Endothelial cell of umbilical vein (primary cell): Measurements from ENCODE around the gene RBM33. TPM values are rescaled to one million over a fixed set of nuclear protein-coding genes. Genes with fewer than 3 reads are reported as not detected.

Experiments used
- BruUV-seq: library from RNA; stranded (reverse); fragments of 400-500 nt; replicated peaks from 2 replicates; lab custom pipeline; 2021; lab: Mats Ljungman, UMichigan
- CTCF ChIA-PET: fragments of 300-600, 350-600 bp; sonication (Branson Sonifier 250); formaldehyde crosslinking; loops from one replicate; lab custom pipeline; 2021; ENCODE audit warnings: antibody characterized with exemption, inconsistent platforms; lab: Charles Lee
- POLR2A ChIA-PET: fragments of 300-600, 350-600 bp; sonication (Branson Sonifier 250); formaldehyde crosslinking; loops from one replicate; lab custom pipeline; 2021; ENCODE audit warnings: antibody characterized with exemption, inconsistent platforms; lab: Charles Lee
- DNase-seq: peaks from one replicate; pipeline ENCODE4 v3.0.0-alpha.2; 2011; ENCODE audit warnings: low read depth, low spot score
- FAIRE-seq: peaks from 2 replicates; lab custom pipeline; 2011; peaks lifted over from hg19 to GRCh38; lab: Jason Lieb, UNC
- H2AFZ ChIP-seq: 2 replicates; pipeline ENCODE4 v1.6.0; 2012; ENCODE audit warnings: low read depth, low read length, control low read depth, inconsistent platforms
- H3K27ac ChIP-seq: 2 replicates; pipeline ENCODE4 v1.5.1; 2011; ENCODE audit warnings: low read depth, mild to moderate bottlenecking, control low read depth, low read length, moderate library complexity; ENCODE audit not compliant: insufficient read depth
- H3K27me3 ChIP-seq, 2 experiments: 2 replicates each; pipeline versions ENCODE4 v1.6.0 to v1.6.1; 2011; ENCODE audit warnings: low read length in 2 of 2, mixed read lengths in 1 of 2; ENCODE audit not compliant: control insufficient read depth in 2 of 2, insufficient read depth in 2 of 2
- H3K36me3 ChIP-seq, 2 experiments: 2 replicates in 1 of 2; 3 replicates in 1 of 2; pipeline ENCODE4 v1.5.1; 2011; ENCODE audit warnings: low read length in 2 of 2, mild to moderate bottlenecking in 1 of 2, moderate library complexity in 1 of 2; ENCODE audit not compliant: control insufficient read depth in 2 of 2, insufficient read depth in 2 of 2; ENCODE audit errors: extremely low read depth in 1 of 2
- H3K4me1 ChIP-seq: 3 replicates; pipeline ENCODE4 v1.5.1; 2011; ENCODE audit warnings: mild to moderate bottlenecking, low read length; ENCODE audit not compliant: control insufficient read depth, insufficient read depth; ENCODE audit errors: extremely low read depth
- H3K4me2 ChIP-seq: 2 replicates; pipeline ENCODE4 v1.6.1; 2011; ENCODE audit warnings: low read length, control low read depth, mixed read lengths; ENCODE audit not compliant: insufficient read depth
- H3K4me3 ChIP-seq, 3 experiments: fragments of 200-600 bp in 1 of 3; sonication (generic), shearing (Covaris generic) in 1 of 3; replicated peaks in 1 of 3; 2 replicates each; pipeline ENCODE4 v1.5.1; 2011 to 2016; ENCODE audit warnings: control low read depth in 3 of 3, low read length in 3 of 3, mild to moderate bottlenecking in 2 of 3, inconsistent platforms in 1 of 3, low read depth in 1 of 3, moderate library complexity in 1 of 3; ENCODE audit not compliant: insufficient read depth in 1 of 3
- H3K79me2 ChIP-seq: 2 replicates; pipeline ENCODE4 v1.6.0; 2012; ENCODE audit warnings: low read length, inconsistent platforms; ENCODE audit not compliant: control insufficient read depth, insufficient read depth
- H3K9ac ChIP-seq: replicated peaks from 2 replicates; pipeline ENCODE3; 2011; ENCODE audit warnings: low read length, control low read depth; ENCODE audit not compliant: insufficient read depth; ENCODE audit errors: extremely low read depth
- H3K9me1 ChIP-seq: replicated peaks from 3 replicates; pipeline ENCODE4 v1.6.0; 2011; ENCODE audit warnings: mild to moderate bottlenecking, low read length; ENCODE audit not compliant: control insufficient read depth, insufficient read depth; ENCODE audit errors: extremely low read depth
- H3K9me3 ChIP-seq: replicated peaks from 2 replicates; pipeline ENCODE4 v1.5.1; 2012; ENCODE audit warnings: low read length, inconsistent platforms; ENCODE audit not compliant: control insufficient read depth, insufficient read depth
- H4K20me1 ChIP-seq: replicated peaks from 2 replicates; pipeline ENCODE3; 2011; ENCODE audit warnings: mild to moderate bottlenecking, low read length; ENCODE audit not compliant: control insufficient read depth, insufficient read depth; ENCODE audit errors: extremely low read depth
- CTCF ChIP-seq, 2 donors: IDR thresholded peaks; 1 replicate in 1 of 2; 2 replicates in 1 of 2; pipeline ENCODE4 v1.5.1; 2011; ENCODE audit warnings: low read length in 2 of 2, mild to moderate bottlenecking in 2 of 2, moderate library complexity in 2 of 2, control low read depth in 1 of 2, inconsistent platforms in 1 of 2, low read depth in 1 of 2; ENCODE audit not compliant: insufficient read depth in 1 of 2; ENCODE audit errors: extremely low read depth in 1 of 2
- EZH2 ChIP-seq: IDR thresholded peaks from 2 replicates; pipeline ENCODE4 v1.6.1; 2012; ENCODE audit warnings: borderline replicate concordance, low read depth, mild to moderate bottlenecking, moderate library complexity, low read length, inconsistent platforms; ENCODE audit not compliant: severe bottlenecking
- FOS ChIP-seq: IDR thresholded peaks from 2 replicates; pipeline ENCODE4 v1.6.1; 2011; ENCODE audit warnings: mild to moderate bottlenecking, low read length, moderate library complexity, borderline replicate concordance; ENCODE audit not compliant: insufficient read depth
- GATA2 ChIP-seq: IDR thresholded peaks from 2 replicates; pipeline ENCODE4 v1.7.0; 2011; ENCODE audit warnings: low read depth, mild to moderate bottlenecking, moderate library complexity, mixed read lengths, low read length; ENCODE audit not compliant: insufficient read length, insufficient read depth
- JUN ChIP-seq: IDR thresholded peaks from 2 replicates; pipeline ENCODE4 v1.6.1; 2011; ENCODE audit warnings: borderline replicate concordance, low read depth; ENCODE audit not compliant: insufficient read length, insufficient read depth
- MYC ChIP-seq: IDR thresholded peaks from one replicate; pipeline ENCODE4 v1.6.1; 2011; ENCODE audit warnings: mild to moderate bottlenecking, low read depth, low read length
- POLR2A ChIP-seq: IDR thresholded peaks from 2 replicates; pipeline ENCODE4 v1.6.1; 2012; ENCODE audit warnings: low read depth, mild to moderate bottlenecking, control low read depth, low read length
- POLR2AphosphoS5 ChIP-seq: IDR thresholded peaks from 2 replicates; pipeline ENCODE4 v1.6.1; 2012; ENCODE audit warnings: low read depth, mild to moderate bottlenecking, control low read depth, low read length, moderate library complexity; ENCODE audit not compliant: insufficient read depth
- dilution Hi-C: fragments of 300-500 bp; cut with MboI; formaldehyde crosslinking; loops from one replicate; pipeline ENCODE4 v1.15.0; 2019; ENCODE audit warnings: low sequenced_read_pairs; ENCODE audit not compliant: extremely low pct_ligation_motif_present
- intact Hi-C: fragments of 100-400 bp; cut with micrococcal nuclease; formaldehyde crosslinking; loops from one replicate; pipeline ENCODE4 v1.10.0; 2022
- polyA plus RNA-seq, 4 experiments: library from polyadenylated mRNA; depleted of rRNA in 3 of 4; stranded (reverse) in 3 of 4; unstranded in 1 of 4; fragments of >200 nt; gene quantifications; 2 replicates each; pipeline versions ENCODE4 v1.2.1 to v1.2.3, GENCODE V29; 2011 to 2012; ENCODE audit warnings: missing spikeins in 1 of 4
- total RNA-seq: library from RNA; stranded (reverse); gene quantifications from 2 replicates; pipeline ENCODE4 v1.2.3, GENCODE V29; 2021
- TF ChIP-seq, protein P1 (sequence below): IDR thresholded peaks from 2 replicates; pipeline ENCODE4 v1.6.1; 2011; ENCODE audit not compliant: insufficient read depth, insufficient read length

RBM33 gene
- total and polyA plus RNA-seq, 2 donors (not counting 3 experiments of a cell fraction or from before 2014, with no cell fraction given) = 16.2 to 68.2 TPM

- no peak for FAIRE-seq
- peaks cover 9% of the 10 kb centered on the region for H4K20me1 ChIP-seq
- no peak overlapping the region for H3K27ac ChIP-seq
These were observed 109.7 kb downstream of the RBM33 start for GRCh38 chr7:155754165-155754564.

GRCh38 chr7:155755026-155755425 lies 110.6 kb downstream of the RBM33 start:
- peaks cover 66% of the 10 kb centered on the region for H3K79me2 ChIP-seq
- H4K20me1 ChIP-seq = peaks cover 9% of the 10 kb centered on the region
- TF ChIP-seq FOS (no peak), CTCF (IDR thresholded peaks at IDR 0.05; ENCODE audit: extremely low read depth in 1 of 2, insufficient read depth in 1 of 2, low read depth in 1 of 2, low read length in 2 of 2) (no peak), GATA2 (no peak), POLR2A (no peak), EZH2 (no peak), MYC (no peak), POLR2AphosphoS5 (no peak), JUN (no peak)
- TF ChIP-seq, protein P1, sequence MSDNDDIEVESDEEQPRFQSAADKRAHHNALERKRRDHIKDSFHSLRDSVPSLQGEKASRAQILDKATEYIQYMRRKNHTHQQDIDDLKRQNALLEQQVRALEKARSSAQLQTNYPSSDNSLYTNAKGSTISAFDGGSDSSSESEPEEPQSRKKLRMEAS = no peak
- ChIA-PET CTCF (interaction anchor here (1.0 to 2.4 kb wide), 3 partner anchors 13 to 156 kb away, joined by 3 to 11 read pairs (median 3); no protein-coding TSS in a partner anchor), POLR2A (no interaction called here)
- H3K9me3 ChIP-seq = no peaks in the 10 kb centered on the region
- peaks cover 5% of the 10 kb centered on the region for H3K4me1 ChIP-seq
- FAIRE-seq = no peak
- H3K27ac ChIP-seq = no peak overlapping the region
- H3K9ac ChIP-seq = no peak overlapping the region
- no peak overlapping the region for H3K4me2 ChIP-seq
- no peaks in the 10 kb centered on the region for H3K9me1 ChIP-seq
- no peak overlapping the region for H3K4me3 ChIP-seq
- intact Hi-C loops = no loop called here
- peaks cover 0 to 5% of the 10 kb centered on the region in 2 experiments for H3K36me3 ChIP-seq
- H2AFZ ChIP-seq = no peak overlapping the region
- dilution Hi-C loops = no loop called here
- no peak for DNase-seq
- no TSS peak for BruUV-seq
- no peaks in the 10 kb centered on the region for H3K27me3 ChIP-seq

More at GRCh38 chr7:155754165-155754564, 109.7 kb downstream of the RBM33 start:
- BruUV-seq = no TSS peak
- Histone ChIP-seq H3K9ac (no peak overlapping the region), H3K4me1 (peaks cover 6% of the 10 kb centered on the region), H3K9me1 (no peaks in the 10 kb centered on the region), H3K9me3 (no peaks in the 10 kb centered on the region), H3K4me2 (no peak overlapping the region), H3K36me3 (peaks cover 0 to 5% of the 10 kb centered on the region in 2 experiments), H3K27me3 (no peaks in the 10 kb centered on the region), H3K4me3 (no peak overlapping the region), H3K79me2 (peaks cover 69% of the 10 kb centered on the region), H2AFZ (no peak overlapping the region)
- POLR2A ChIA-PET = no interaction called here
- CTCF ChIA-PET = interaction anchor here (1.0 to 2.4 kb wide), 3 partner anchors 13 to 155 kb away, joined by 3 to 11 read pairs (median 3); no protein-coding TSS in a partner anchor
- no peak for TF ChIP-seq FOS
- TF ChIP-seq MYC = no peak
- no peak for TF ChIP-seq POLR2A
- no peak for TF ChIP-seq POLR2AphosphoS5
- no peak for TF ChIP-seq GATA2
- dilution Hi-C loops (no loop called here), intact Hi-C loops (no loop called here)
- DNase-seq = no peak
